PC-9 (cell line): ENCODE results near the gene ZNF460. TPM values are rescaled to one million over a fixed set of nuclear protein-coding genes. Genes with fewer than 3 reads are reported as not detected.

Source experiments
- BruUV-seq: library from RNA; stranded (reverse); fragments of 400-500 nt; replicated peaks from 2 replicates; lab custom pipeline; 2021; lab: Mats Ljungman, UMichigan
- CTCF ChIA-PET: fragments of 300-600 bp; sonication (Branson Sonifier 250); formaldehyde crosslinking; loops from one replicate; lab custom pipeline; 2022; ENCODE audit warnings: antibody characterized with exemption; lab: Charles Lee
- POLR2A ChIA-PET: fragments of 300-600 bp; sonication (Branson Sonifier 250); formaldehyde crosslinking; loops from one replicate; lab custom pipeline; 2022; ENCODE audit warnings: antibody characterized with exemption; ENCODE audit not compliant: unreplicated experiment; lab: Charles Lee
- DNase-seq, 2 experiments: peaks; one replicate each; pipeline versions ENCODE4 v3.0.0 to v3.0.0-alpha.2; 2015 to 2022; ENCODE audit warnings: mixed read lengths in 1 of 2
- H2AFZ ChIP-seq: fragments of 200-600 bp; sonication (generic); 2 replicates; pipeline ENCODE4 v1.8.1; 2017; ENCODE audit warnings: antibody characterized with exemption
- H3F3A ChIP-seq: fragments of 200-600 bp; sonication (generic); 2 replicates; pipeline ENCODE4 v1.8.1; 2017; ENCODE audit warnings: antibody characterized with exemption, mild to moderate bottlenecking, low read depth; ENCODE audit not compliant: insufficient read depth
- H3K27ac ChIP-seq: fragments of 200-600 bp; sonication (generic); 2 replicates; pipeline ENCODE4 v1.6.1; 2016; ENCODE audit warnings: mixed run types
- H3K27me3 ChIP-seq: fragments of 200-600 bp; sonication (generic); 2 replicates; pipeline ENCODE4 v1.6.1; 2016; ENCODE audit warnings: low read depth, mixed run types; ENCODE audit not compliant: insufficient read depth
- H3K36me3 ChIP-seq: fragments of 200-600 bp; sonication (generic); 2 replicates; pipeline ENCODE4 v1.6.1; 2016; ENCODE audit warnings: low read depth, mixed run types
- H3K4me1 ChIP-seq: fragments of 200-600 bp; sonication (generic); replicated peaks from 2 replicates; pipeline ENCODE4 v1.6.1; 2016; ENCODE audit warnings: mixed run types; ENCODE audit not compliant: insufficient read depth
- H3K4me2 ChIP-seq: fragments of 200-600 bp; sonication (generic); 2 replicates; pipeline ENCODE4 v1.6.1; 2017; ENCODE audit warnings: mixed run types
- H3K4me3 ChIP-seq: fragments of 200-600 bp; sonication (generic); 2 replicates; pipeline ENCODE4 v1.6.1; 2016; ENCODE audit warnings: mixed run types
- H3K79me2 ChIP-seq: fragments of 200-600 bp; sonication (generic); 2 replicates; pipeline ENCODE4 v1.6.1; 2017; ENCODE audit warnings: low read depth, mixed run types
- H3K9me2 ChIP-seq: fragments of 200-600 bp; sonication (generic); 2 replicates; pipeline ENCODE4 v1.8.1; 2017; ENCODE audit warnings: mild to moderate bottlenecking; ENCODE audit not compliant: insufficient read depth
- H3K9me3 ChIP-seq: fragments of 200-600 bp; sonication (generic); 2 replicates; pipeline ENCODE4 v1.8.1; 2016; ENCODE audit warnings: low read depth; ENCODE audit not compliant: insufficient read depth
- H4K20me1 ChIP-seq: fragments of 200-600 bp; sonication (generic); 2 replicates; pipeline ENCODE4 v1.8.1; 2017; ENCODE audit not compliant: insufficient read depth
- EZH2 ChIP-seq: fragments of 200-600 bp; sonication (generic); IDR thresholded peaks from 2 replicates; pipeline ENCODE4 v1.8.0; 2017; ENCODE audit warnings: antibody characterized with exemption, low read depth
- intact Hi-C: fragments of 100-400 bp; cut with micrococcal nuclease; formaldehyde crosslinking; loops from one replicate; pipeline ENCODE4 v1.10.0; 2022; ENCODE audit not compliant: unreplicated experiment
- total RNA-seq: library from RNA; stranded (reverse); gene quantifications from 2 replicates; pipeline ENCODE4 v1.2.3, GENCODE V29; 2021
- TF ChIP-seq, protein P1 (sequence below): fragments of 200-600 bp; sonication (generic); conservative IDR thresholded peaks from 2 replicates; pipeline ENCODE4 v1.6.1; 2017; ENCODE audit warnings: mixed run types, antibody characterized with exemption, mild to moderate bottlenecking, moderate library complexity

ZNF460 gene
- total RNA-seq, 1 experiment from 2014 or later: 84.0 TPM

- no peak for DNase-seq
- no peaks in the 10 kb centered on the region for H3K9me2 ChIP-seq
- H3K4me3 ChIP-seq: no peak overlapping the region
- H3K4me1 ChIP-seq: no peaks in the 10 kb centered on the region
- intact Hi-C loops: no loop called here
- H3K9me3 ChIP-seq: no peaks in the 10 kb centered on the region
- H3K4me2 ChIP-seq: no peak overlapping the region
- peaks cover 5% of the 10 kb centered on the region for H3K79me2 ChIP-seq
- TF ChIP-seq EZH2: no peak
- TF ChIP-seq, protein P1, sequence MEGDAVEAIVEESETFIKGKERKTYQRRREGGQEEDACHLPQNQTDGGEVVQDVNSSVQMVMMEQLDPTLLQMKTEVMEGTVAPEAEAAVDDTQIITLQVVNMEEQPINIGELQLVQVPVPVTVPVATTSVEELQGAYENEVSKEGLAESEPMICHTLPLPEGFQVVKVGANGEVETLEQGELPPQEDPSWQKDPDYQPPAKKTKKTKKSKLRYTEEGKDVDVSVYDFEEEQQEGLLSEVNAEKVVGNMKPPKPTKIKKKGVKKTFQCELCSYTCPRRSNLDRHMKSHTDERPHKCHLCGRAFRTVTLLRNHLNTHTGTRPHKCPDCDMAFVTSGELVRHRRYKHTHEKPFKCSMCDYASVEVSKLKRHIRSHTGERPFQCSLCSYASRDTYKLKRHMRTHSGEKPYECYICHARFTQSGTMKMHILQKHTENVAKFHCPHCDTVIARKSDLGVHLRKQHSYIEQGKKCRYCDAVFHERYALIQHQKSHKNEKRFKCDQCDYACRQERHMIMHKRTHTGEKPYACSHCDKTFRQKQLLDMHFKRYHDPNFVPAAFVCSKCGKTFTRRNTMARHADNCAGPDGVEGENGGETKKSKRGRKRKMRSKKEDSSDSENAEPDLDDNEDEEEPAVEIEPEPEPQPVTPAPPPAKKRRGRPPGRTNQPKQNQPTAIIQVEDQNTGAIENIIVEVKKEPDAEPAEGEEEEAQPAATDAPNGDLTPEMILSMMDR: no peak
- peaks cover 35% of the 10 kb centered on the region for H3K36me3 ChIP-seq
- no peaks in the 10 kb centered on the region for H3F3A ChIP-seq
- no peaks in the 10 kb centered on the region for H3K27me3 ChIP-seq
- ChIA-PET CTCF (no interaction called here), POLR2A (no interaction called here)
- no peak overlapping the region for H3K27ac ChIP-seq
- 0 out of 2 replicates have a peak, but pooled peaks cover 3% of the 10 kb centered on the region for H4K20me1 ChIP-seq
- BruUV-seq: no TSS peak
- no peak overlapping the region for H2AFZ ChIP-seq
These were observed 47.7 kb downstream of the ZNF460 start for GRCh38 chr19:57327993-57328392.

- Histone ChIP-seq H3F3A (no peaks in the 10 kb centered on the region), H4K20me1 (0 out of 2 replicates have a peak, but pooled peaks cover 3% of the 10 kb centered on the region), H3K4me3 (no peak overlapping the region), H3K27ac (no peak overlapping the region), H3K4me2 (no peak overlapping the region), H3K27me3 (no peaks in the 10 kb centered on the region), H3K36me3 (peaks cover 4% of the 10 kb centered on the region; the same call in 1 of the 2 replicates), H2AFZ (no peak overlapping the region), H3K79me2 (no peaks in the 10 kb centered on the region), H3K4me1 (no peaks in the 10 kb centered on the region), H3K9me3 (no peaks in the 10 kb centered on the region), H3K9me2 (0 out of 2 replicates have a peak, but pooled peaks cover 5% of the 10 kb centered on the region)
- ChIA-PET CTCF (interaction anchor here (0.6 kb wide), 1 partner anchor 1141 kb away, joined by 3 read pairs; no protein-coding TSS in a partner anchor), POLR2A (interaction anchor here (0.5 to 0.6 kb wide), 2 partner anchors 17 to 29 kb away, joined by 4 to 9 read pairs; partner anchors contain the start of gene ZNF304)
- intact Hi-C loops: no loop called here
- TSS peak; percentile 3 for BruUV-seq
- TF ChIP-seq EZH2: no peak
- TF ChIP-seq, protein P1: no peak
- no peak for DNase-seq
These were observed 53.9 kb downstream of the ZNF460 start for GRCh38 chr19:57334191-57334590.

DNA sequence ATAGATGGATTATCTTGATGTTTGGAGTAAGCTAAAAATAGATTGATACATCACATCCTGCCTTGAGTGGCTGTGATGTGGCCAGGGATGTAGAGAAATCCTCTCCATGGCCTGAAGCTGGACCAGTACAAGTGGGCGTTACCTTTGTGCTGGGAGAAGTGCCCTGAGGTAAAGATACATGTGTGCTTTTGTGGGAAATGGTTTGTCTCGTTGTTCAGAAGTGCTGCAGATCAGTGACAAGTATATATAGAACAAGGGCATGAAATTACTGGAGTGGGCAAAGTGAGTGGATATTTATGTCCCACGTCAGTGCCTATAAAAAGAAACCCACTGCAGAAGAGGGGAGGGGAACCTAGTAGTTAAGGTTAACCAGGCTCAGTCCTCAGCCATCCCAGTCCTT lies 58.6 kb downstream of the ZNF460 start:
- Histone ChIP-seq H3K9me3 (no peaks in the 10 kb centered on the region), H3K4me1 (no peaks in the 10 kb centered on the region), H3K79me2 (no peaks in the 10 kb centered on the region), H3K9me2 (0 out of 2 replicates have a peak, but pooled peaks cover 5% of the 10 kb centered on the region), H2AFZ (no peak overlapping the region), H3K4me3 (no peak overlapping the region), H3K27me3 (no peaks in the 10 kb centered on the region), H3F3A (no peaks in the 10 kb centered on the region; the same call in 1 of the 2 replicates), H3K4me2 (no peak overlapping the region), H3K36me3 (no peaks in the 10 kb centered on the region), H4K20me1 (no peaks in the 10 kb centered on the region), H3K27ac (no peak overlapping the region)
- BruUV-seq: no TSS peak
- intact Hi-C loops: no loop called here
- TF ChIP-seq EZH2: no peak
- TF ChIP-seq, protein P1: no peak
- CTCF ChIA-PET: no interaction called here
- no peak for DNase-seq
- POLR2A ChIA-PET: no interaction called here
